Activated CD4-positive, alpha-beta T cell treated with anti-CD3 and anti-CD28 coated beads for 1 hour (primary cell): ENCODE results near the gene SLC29A3.
A peak's percentile ranks its signal among the peaks of the same experiment; 100 is the strongest.

ENCODE experiments used
- DNase-seq: peaks from one replicate; pipeline ENCODE4 v3.0.0-alpha.2; 2020

The SLC29A3 gene

DNA sequence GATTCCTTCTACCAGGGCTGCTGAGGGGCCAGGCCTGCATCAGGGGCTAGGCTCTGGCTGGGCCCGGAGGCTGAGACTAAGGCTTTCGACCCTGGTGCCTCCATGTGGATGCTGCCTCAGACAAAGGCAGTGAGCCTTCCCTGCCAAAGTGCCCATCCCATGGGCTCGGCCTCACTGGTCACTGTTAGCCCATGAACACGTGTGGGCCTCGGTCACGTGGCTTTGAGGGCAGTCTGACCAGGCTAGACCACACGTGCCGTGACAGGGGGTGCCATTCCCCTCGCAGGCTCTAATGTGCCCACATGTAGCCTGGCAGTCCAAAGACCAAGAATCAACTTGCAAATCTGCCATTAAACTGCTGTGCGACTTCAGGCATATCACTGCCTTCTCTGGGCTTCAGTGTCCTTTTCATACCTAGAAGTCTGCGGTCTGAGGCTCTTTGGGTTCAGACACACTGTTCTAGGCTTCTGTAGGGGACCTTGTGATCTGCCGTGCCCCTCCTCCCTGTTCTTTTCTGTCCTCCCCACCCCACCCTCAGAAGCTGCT, 17.6 kb upstream of the SLC29A3 start:
- no peak for DNase-seq

DNA sequence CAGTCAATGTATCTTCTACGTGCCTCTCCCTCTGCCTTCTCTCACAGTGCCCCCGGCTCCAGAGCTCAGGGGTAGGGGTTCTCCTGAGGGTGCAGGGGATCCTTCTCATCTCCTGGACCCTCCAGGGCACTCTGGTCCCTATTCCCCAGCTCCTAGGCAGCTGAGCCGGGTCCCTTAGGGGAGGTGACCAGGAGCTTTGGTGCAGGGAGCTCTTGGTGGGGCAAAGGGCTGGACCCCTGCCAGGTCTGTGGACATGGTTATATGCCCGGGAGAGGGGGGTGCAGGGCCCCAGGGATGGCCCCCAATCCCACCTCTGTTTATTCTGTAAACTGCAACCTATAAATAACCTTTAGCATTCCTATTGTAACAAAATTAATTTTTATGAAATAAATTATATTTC, 16.6 kb upstream of the SLC29A3 start:
- DNase-seq, result no peak

DNA sequence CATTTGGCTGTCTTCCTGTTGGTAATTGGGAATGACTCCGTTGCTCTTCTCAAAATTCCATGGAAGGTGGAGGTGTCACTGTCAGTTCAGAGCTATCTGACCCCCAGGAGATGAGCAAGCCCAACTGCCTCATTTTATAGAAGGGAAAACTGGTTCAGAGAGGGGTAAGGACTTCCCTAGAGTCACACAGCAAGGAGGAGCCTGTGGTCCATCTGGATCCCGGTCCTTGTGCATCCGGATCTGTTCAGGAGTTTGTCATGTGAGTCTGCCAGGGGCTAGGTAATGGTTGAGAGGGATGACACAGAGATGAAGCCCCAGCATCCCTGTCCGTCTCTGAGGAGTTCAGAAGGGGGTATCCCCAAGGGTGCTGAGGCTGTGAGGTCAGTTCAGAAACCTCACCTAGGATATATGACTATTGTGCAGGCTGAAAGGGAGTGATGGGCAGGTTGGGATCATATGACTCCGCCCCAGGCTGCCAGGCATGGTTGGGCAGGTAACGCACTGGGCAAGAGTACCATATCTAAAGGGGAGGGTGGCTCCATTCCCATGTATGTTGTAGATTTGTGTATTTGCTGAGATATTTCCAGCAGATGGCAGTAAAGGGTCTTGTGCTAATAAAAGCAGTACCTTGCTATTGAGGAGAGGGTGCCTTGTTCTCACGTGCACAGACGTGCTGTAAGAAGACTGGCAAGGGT, 16.0 kb upstream of the SLC29A3 start:
- DNase-seq, result no peak

DNA sequence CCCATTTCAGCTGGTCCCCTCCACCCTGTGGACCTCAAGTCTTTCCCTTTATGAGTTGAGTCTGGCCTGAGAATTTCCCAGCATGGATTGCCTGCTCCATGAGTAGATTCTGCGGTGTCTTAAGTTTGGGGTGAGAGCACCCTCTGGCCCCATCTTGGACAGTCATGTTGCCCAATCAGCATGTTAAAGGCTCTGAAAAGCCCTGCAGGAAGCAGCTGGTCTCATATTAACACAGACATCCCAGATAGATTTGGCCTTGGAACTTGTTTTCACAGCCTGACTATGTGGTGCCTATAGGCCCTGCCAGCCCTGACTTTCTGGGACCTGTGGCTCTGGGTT, 15.5 kb upstream of the SLC29A3 start:
- no peak for DNase-seq

DNA sequence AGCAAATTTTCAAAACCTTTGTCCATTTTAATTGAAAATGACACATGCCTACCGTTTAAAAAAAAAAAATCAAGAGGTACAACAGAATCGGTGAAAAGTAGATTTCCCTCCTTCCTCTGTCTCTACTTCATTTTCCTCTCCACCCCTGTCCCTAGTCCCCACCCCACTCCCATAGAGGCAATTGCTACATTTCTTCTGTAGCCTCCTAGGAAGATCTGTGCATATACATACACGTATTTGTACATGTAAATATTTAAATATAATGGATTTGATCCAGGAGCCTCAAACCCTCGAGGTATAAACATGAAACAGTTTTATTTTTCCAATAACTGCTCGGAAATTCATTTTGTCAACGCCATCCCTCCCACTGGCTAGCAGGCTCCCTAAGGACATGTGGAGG, 14.1 kb upstream of the SLC29A3 start:
- DNase-seq, result no peak

- no peak for DNase-seq
These were observed 12.1 kb upstream of the SLC29A3 start for GRCh38 chr10:71306979-71307378.

GRCh38 chr10:71307469-71308085, 11.5 kb upstream of the SLC29A3 start:
- DNase-seq, result no peak

DNA sequence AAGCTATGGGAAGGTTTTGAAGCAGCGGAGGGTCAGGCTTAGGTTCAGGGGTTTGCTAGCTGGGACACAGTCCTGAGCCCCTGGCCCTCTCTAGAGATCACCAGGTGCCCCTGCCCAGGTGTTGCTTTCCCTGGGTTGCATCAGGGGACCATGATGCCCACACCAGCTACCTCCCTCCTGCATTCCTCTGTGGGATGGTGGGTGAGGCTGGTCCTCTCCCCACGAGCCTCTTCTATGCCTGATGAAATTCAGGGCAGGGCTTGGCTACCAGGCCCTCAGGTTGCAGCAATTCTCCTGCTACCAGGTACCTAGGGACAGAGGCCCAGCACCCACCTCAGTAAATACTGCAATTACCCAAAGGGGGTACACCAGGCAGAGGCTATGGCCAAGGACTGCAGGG, 10.8 kb upstream of the SLC29A3 start:
- no peak for DNase-seq

DNA sequence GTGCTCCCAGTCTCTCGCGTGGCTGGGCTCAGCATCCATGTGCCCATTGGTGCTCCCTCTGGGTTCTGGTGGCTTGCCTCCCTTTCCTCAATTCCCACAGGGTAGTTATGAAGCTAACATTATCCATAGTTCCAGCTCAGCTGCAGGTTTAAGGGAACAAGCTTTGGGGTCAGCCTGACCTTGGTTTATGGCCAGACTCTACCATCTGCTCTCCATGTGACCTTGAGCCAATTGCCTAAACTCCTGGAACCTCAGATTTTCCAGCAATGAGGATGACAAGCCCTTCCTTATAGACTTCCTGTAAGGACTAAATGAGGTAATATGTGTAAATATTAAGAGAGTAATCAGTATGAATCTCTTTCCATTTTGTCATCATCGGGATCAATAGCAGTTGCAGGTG, 10.1 kb upstream of the SLC29A3 start:
- no peak for DNase-seq

- no peak for DNase-seq
These were observed 9.1 kb upstream of the SLC29A3 start for GRCh38 chr10:71309919-71310318.

GRCh38 chr10:71312220-71312619, 6.8 kb upstream of the SLC29A3 start:
- DNase-seq, result no peak

DNA sequence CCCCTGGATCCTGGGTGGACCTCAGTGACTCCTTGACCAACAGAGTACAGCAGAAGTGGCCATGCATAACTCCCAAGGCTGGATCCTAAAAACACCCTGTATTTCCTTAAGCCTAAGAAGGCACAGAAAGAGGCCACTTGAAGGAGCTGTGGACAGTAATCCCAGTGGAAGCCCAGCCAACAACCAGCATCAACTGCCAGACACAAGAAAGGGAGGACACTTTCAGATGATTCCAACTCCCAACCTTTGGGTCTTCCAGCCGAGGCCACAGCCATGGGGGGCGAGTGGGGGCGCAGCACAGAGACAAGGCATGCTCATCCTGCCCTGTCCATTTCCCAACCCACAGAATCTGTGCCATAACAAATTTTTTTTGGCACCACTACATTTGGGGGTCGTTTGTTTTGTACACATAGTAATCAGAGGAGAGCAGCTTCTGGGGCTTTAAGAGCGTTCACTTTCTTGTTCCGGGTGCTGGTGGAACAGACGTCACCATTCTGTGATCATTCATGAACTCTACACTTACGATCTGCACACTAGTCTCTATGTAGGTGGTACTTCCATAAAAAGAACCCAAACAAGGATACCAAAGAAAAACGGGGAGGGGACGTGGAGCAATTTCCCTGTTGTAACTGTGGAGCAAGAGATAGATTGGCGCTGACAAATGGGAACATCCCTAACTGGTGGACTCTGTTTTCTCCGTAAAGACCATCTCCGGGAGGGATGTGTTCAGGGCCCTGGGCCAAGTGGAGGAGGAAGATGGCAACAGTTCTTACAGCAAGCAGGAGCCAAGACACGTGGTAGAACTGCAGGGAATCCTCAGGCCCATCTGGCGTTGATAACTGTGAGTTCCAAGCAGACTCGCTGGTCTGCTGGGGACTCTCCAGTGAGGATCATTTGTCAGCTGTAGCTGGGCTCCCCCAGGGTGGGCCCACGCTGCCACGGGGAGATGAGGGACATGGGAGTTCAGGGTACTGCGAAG, 6.0 kb upstream of the SLC29A3 start:
- no peak for DNase-seq

GRCh38 chr10:71314028-71314693, 4.9 kb upstream of the SLC29A3 start:
- peak; percentile 49 for DNase-seq

DNA sequence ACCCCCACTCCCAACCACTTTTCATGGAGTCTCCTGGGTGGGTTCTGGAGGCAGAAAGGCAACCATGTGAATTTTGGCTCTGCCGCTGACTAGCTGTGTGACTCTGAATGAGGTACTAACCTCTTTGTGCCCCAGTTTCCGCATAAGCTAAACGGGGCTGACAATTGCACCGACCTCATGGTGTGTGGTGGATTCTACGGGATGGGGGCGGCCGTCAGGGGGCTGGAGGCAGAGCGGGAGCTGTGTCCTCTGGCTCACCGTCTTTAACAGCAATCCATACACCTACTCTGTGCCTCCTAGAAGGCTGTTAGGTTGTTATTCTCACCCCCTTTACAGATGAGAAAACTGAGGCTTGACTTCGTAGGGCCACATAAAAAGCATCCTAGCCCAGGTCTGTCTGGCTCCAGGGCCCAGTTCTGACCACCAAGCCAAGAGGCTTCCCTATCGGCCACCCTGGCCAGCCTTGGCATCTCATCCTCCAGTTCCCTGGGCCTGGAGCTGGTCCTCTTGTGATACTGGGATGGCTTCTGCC, 4.3 kb upstream of the SLC29A3 start:
- no peak for DNase-seq

DNA sequence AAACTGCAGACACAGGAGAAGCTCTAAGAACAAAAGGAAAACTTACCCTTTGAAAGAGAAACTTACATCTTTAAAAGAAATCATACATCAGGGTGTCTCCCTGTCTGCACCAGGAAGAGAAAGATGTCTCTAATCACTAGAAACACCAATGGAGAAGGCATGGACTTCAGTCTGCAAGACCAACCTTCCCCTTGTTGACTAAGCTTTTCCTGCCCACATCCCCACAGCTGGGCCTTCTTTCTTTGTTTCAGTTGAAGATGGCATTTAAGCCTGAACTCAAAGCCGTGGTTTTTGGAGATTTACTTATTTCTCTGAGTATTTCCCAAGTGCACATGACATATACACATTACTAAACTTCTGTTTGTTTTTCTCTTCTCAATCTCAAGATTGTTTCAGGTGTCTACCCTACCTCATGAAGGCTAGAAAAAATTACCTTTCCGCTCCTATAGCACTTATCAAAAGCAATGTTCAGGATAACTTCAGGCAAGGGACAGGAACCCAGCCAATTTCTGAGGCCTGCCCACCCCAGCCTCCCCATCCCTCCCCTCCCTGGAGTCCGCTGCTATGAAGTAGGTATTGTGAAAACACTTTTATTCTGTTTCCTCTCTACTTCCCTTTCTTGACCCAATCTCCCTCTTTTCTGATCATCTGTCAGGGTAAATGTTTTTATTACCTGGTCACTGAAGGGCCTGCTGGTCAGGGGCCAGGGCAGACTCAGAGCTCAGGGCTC, 2.8 kb upstream of the SLC29A3 start:
- no peak for DNase-seq

DNA sequence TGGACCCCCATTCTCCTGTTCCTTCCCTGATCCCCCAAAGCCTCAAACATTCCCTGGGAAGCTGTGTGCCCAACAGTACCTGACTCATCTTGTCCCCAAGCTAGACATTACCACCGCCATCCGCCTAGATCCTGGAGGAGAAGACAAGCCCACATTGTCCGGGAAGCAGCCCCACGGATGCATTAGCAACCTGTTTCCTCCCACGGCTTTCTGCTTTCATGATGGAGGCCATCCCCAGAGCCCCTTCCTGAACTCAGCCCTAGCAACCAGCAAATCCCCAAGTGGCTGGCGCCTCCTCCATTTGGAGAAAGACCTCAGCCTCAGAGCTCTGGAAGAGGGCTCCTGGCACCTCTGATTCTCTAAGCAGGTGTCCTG, 2.3 kb upstream of the SLC29A3 start:
- no peak for DNase-seq

GRCh38 chr10:71317739-71318138, 1.3 kb upstream of the SLC29A3 start:
- DNase-seq, result no peak

- no peak for DNase-seq
These were observed 837 bp downstream of the SLC29A3 start for GRCh38 chr10:71319800-71320392.

GRCh38 chr10:71320592-71320991, 1.5 kb downstream of the SLC29A3 start:
- no peak for DNase-seq

DNA sequence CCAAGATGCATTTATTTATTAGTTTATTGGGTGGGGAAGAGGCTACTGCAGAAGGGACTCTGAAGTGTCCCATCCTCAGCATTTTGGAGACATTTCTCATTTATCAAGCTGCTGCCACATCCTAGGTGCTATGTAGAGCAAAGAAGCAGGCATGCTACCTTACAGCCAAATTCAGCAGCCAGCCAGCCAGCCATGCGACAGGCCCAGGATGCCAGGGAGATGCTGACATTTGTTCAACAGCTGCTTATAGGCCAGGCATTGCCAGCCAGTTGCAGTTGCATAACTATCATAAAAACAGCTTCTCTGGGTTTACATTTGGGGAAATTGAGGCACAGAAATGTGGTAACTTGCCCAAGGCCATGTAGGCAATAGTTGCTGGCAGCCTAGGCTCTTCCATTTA, 2.3 kb downstream of the SLC29A3 start:
- DNase-seq, result no peak

DNA sequence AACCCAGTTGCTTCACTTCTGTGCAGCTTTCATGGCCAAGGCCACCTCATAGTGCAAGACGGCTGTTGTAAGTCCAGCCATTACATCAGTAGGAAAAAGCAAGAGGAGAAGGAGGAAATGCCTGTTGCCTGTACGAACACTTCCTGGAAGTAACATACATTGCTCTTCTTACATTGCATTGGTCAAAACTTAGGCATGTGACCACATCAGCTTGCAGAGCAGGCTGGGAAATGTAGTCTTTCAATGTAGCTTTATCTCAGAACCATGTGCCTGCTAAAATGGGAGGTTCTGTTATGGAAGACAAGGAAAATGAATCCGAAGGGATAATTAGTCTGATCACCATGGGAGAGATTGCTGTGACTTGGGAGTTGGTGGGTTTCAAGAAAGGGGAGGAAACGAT, 4.3 kb downstream of the SLC29A3 start:
- DNase-seq, result no peak

DNA sequence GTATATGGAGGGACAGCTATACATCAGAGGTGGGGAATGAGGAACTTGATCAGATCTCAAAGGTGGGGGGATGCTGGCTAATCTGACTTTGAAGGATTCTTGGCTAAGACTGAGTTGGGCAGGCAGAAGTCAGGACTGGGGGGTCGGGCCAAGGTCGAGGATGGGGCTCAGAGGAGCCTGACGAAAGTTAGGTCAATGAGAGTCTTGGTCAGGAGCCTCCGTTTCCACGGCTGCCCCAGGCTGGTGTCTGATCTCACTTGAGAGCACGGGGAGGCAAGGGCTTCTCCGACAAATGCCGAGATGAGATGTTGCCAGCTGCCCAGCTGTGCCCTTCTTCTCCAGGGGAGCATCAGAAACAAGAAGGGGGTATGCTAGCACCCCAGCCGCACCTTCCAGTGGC, 5.7 kb downstream of the SLC29A3 start:
- DNase-seq, result no peak
